Ovary (tissue), 3 donors: ENCODE results near the gene DDX51.

Experiments used
- EP300 ChIP-seq: sonication (generic); formaldehyde crosslinking; IDR thresholded peaks from one replicate; pipeline ENCODE4 v1.6.1; 2017; ENCODE audit warnings: antibody characterized with exemption
- TF ChIP-seq, protein P1 (sequence below), 3 donors: fragments of 450-650 bp in 2 of 3; fragments of 200-600 bp in 1 of 3; IDR thresholded peaks; one replicate each; pipeline versions ENCODE4 v1.5.1 to v1.8.0; 2016 to 2022; ENCODE audit warnings: antibody characterized with exemption in 3 of 3, mild to moderate bottlenecking in 1 of 3
- donor health status: DM: no; HTN: no; CAD: no.

DNA sequence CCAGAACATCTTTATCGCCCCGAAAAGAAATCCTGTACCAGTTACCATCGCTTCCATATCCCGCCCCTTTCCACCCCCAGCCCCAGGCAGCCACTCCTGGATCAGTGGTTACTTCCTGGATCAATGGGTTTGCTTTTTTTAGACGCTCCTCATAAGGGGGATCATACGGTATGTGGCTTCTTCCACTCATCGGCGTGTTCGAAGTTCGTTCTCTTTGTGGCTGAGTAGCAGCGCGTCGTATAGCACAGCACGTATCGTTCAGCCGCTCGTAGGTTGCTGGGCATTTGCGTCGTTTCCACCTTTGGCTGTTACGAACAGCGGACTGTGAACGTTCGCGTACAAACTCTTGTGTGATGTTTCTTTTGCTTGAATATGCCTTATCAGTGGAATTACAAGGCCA, 2.0 kb upstream of the DDX51 start:
- TF ChIP-seq, protein P1, sequence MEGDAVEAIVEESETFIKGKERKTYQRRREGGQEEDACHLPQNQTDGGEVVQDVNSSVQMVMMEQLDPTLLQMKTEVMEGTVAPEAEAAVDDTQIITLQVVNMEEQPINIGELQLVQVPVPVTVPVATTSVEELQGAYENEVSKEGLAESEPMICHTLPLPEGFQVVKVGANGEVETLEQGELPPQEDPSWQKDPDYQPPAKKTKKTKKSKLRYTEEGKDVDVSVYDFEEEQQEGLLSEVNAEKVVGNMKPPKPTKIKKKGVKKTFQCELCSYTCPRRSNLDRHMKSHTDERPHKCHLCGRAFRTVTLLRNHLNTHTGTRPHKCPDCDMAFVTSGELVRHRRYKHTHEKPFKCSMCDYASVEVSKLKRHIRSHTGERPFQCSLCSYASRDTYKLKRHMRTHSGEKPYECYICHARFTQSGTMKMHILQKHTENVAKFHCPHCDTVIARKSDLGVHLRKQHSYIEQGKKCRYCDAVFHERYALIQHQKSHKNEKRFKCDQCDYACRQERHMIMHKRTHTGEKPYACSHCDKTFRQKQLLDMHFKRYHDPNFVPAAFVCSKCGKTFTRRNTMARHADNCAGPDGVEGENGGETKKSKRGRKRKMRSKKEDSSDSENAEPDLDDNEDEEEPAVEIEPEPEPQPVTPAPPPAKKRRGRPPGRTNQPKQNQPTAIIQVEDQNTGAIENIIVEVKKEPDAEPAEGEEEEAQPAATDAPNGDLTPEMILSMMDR (IDR thresholded peaks at IDR 0.05) = no peak
- TF ChIP-seq EP300 = no peak
